Measurements from ENCODE around the gene RAB6B.

GRCh38 chr3:133924041-133924440 is 28.4 kb upstream of the RAB6B start:
- no peak for TF ChIP-seq EZH2 (IDR thresholded peaks at IDR 0.05; ENCODE audit: low read depth, low read length, severe bottlenecking)
- no peak for TF ChIP-seq TAF1 (IDR thresholded peaks at IDR 0.05; ENCODE audit: low read depth, low read length)
- TF ChIP-seq CTCF (IDR thresholded peaks at IDR 0.05; ENCODE audit: control extremely low read depth in 1 of 3, insufficient read depth in 1 of 3, low read depth in 1 of 3, low read length in 3 of 3) = no peak
- TF ChIP-seq POLR2A (IDR thresholded peaks at IDR 0.05; ENCODE audit: control extremely low read depth in 1 of 2, low read depth in 2 of 2, low read length in 2 of 2) = no peak
- TF ChIP-seq CREB1 (IDR thresholded peaks at IDR 0.05) = no peak
- no peak for TF ChIP-seq POLR2AphosphoS5 (IDR thresholded peaks at IDR 0.05; ENCODE audit: low read depth, low read length)
- TF ChIP-seq BCL11A (IDR thresholded peaks at IDR 0.05; ENCODE audit: low read depth in 2 of 2, low read length in 2 of 2) = no peak
- no peak for TF ChIP-seq KDM1A (IDR thresholded peaks at IDR 0.05; ENCODE audit: borderline replicate concordance, low read length)
- no peak for TF ChIP-seq HDAC6 (IDR thresholded peaks at IDR 0.05; ENCODE audit: low read depth, low read length)
- TF ChIP-seq, protein P1, sequence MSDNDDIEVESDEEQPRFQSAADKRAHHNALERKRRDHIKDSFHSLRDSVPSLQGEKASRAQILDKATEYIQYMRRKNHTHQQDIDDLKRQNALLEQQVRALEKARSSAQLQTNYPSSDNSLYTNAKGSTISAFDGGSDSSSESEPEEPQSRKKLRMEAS (IDR thresholded peaks at IDR 0.05) = no peak

Data from H1 (cell line).